ENCODE data around the gene PRR7.

- TF ChIP-seq POLR2A (IDR thresholded peaks at IDR 0.05; ENCODE audit: low read length) (no peak), GATA1 (IDR thresholded peaks at IDR 0.05; ENCODE audit: low read depth, low read length) (no peak)
These were observed 48.0 kb downstream of the PRR7 start for GRCh38 chr5:177494346-177495195.

All from erythroblast (primary cell).